Ishikawa (cell line): ENCODE measurements around the gene AP3D1.

ENCODE experiments used
- CEBPB ChIP-seq: IDR thresholded peaks from 2 replicates; pipeline ENCODE4 v1.6.1; 2012
- CREB1 ChIP-seq: IDR thresholded peaks from 2 replicates; pipeline ENCODE4 v1.6.1; 2012; ENCODE audit warnings: low read depth
- EGR1 ChIP-seq: IDR thresholded peaks from 2 replicates; pipeline ENCODE4 v1.6.1; 2012
- EP300 ChIP-seq: IDR thresholded peaks from 2 replicates; pipeline ENCODE4 v1.6.1; 2012; ENCODE audit warnings: borderline replicate concordance
- FOXM1 ChIP-seq: IDR thresholded peaks from 2 replicates; pipeline ENCODE4 v1.6.1; 2012; ENCODE audit warnings: low read depth, borderline replicate concordance
- MAX ChIP-seq: IDR thresholded peaks from 2 replicates; pipeline ENCODE4 v1.6.1; 2012
- NFIC ChIP-seq: IDR thresholded peaks from 2 replicates; pipeline ENCODE4 v1.6.1; 2012
- RAD21 ChIP-seq: IDR thresholded peaks from 2 replicates; pipeline ENCODE4 v1.6.1; 2012; ENCODE audit warnings: low read depth
- REST ChIP-seq: IDR thresholded peaks from 2 replicates; pipeline ENCODE4 v1.6.1; 2012; ENCODE audit warnings: low read depth, mild to moderate bottlenecking
- TAF1 ChIP-seq: IDR thresholded peaks from 2 replicates; pipeline ENCODE4 v1.6.1; 2012; ENCODE audit warnings: low read depth, mild to moderate bottlenecking
- TCF12 ChIP-seq: IDR thresholded peaks from 2 replicates; pipeline ENCODE4 v1.6.1; 2012; ENCODE audit warnings: low read depth
- TEAD4 ChIP-seq: IDR thresholded peaks from 2 replicates; pipeline ENCODE4 v1.6.1; 2012
- USF1 ChIP-seq: IDR thresholded peaks from 2 replicates; pipeline ENCODE4 v1.6.1; 2012
- YY1 ChIP-seq: IDR thresholded peaks from 2 replicates; pipeline ENCODE4 v1.6.1; 2012; ENCODE audit warnings: low read depth
- ZBTB7A ChIP-seq: IDR thresholded peaks from 2 replicates; pipeline ENCODE4 v1.6.1; 2012; ENCODE audit warnings: low read depth

The AP3D1 gene

DNA sequence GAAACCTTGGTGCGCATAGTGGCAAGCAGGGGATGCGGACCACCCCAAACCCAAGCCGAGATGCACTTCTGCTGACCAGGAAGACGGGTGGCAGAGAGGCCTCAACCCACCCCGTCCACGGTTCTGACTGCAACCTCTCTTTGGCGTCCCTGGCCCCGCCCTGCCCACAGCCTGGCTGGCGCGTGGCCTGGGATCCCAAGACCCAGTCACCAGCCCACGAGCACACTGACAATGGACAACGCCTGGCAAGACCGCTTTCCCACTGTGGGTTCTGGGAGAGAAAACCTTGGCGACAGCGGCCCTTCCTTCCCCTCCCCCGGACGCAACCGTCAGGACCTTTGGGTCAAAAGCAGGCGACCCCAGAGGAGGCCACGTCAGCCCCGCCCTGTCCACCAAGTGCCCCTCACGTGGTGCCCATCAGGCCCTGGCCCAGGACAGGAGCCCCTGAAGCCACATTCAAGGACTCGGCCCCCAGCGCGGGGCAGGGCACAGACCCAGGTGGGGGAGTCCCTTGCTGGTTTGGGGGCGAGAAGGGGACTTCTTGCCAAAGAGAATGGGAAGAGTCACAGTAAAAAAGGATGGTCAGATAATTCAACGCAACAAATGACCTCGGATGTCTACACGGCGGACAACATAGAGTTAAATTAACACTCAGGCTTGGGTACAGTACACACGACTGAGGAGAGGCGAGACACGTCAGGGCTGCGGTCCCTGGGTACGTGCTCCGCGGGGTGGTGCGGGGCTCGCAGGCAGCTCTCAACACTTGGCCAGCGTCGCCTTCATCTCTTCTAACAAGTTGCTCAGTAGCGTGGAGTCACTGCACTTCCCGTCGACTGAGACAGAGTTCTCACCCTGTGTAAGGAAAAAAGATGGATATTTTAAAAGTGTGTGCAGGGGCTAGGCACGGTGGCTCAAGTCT is 49.7 kb downstream of the AP3D1 start:
- TF ChIP-seq REST, result no peak
- no peak for TF ChIP-seq MAX
- TF ChIP-seq TEAD4, result no peak
- TF ChIP-seq FOXM1, result no peak
- TF ChIP-seq NFIC, result no peak
- TF ChIP-seq USF1, result no peak
- TF ChIP-seq ZBTB7A, result no peak
- TF ChIP-seq EP300, result no peak
- TF ChIP-seq EGR1, result no peak

DNA sequence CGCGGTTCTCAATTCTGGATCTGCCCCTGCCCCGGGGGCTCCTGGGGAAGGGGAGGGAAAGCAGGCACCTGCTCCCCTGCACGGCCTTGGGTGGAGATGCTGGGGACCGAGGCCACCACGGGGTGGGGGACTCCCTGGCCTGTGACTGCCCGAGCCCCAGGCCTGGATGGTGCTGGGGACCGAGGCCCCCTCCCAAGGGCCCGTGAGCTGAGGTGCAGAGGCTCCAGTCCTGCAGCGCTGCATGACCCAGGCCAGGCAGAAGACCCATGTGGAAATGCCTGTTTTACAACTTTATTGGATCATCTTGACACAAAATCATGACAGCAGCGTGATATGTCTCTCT is 50.7 kb downstream of the AP3D1 start:
- TF ChIP-seq CEBPB (no peak), FOXM1 (no peak), EP300 (no peak)

DNA sequence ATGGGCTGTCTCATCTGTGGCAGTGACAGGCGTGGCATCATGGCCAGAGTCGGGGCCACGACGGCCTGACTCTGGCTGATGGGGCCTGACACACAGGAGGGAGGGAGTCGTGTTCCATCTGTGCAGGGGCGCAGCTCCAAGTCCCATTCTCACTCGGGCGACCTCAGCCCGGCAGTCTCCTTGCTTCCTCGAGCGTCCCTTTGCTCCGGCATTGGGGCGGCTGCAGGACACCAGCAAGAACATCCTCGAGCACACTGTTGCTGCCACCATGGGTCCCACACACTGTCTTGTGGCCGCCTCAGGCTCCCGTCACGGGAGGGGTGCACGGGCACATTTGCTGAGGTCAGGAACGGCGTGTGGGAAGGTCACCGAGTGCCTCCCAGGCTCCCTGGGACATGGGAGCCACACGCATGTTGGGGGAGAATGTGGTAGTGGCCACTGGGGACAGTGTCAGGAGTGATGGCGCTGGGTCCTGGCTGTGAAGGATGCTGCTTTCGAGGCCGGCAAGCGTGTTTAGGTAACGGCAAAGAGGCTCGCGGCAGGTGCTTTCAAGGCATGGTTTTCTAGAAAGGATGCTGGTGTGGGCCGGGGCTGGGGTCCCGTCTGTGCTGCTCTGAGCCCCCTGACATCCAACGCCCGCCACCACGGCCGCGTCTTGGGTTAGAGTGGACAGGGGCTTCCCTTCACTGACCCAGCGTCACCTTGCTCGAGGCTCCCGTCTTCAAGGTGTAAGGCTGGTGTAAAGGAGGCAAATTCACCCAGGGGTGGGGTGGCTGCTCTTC is 51.2 kb downstream of the AP3D1 start:
- TF ChIP-seq TEAD4 (no peak), FOXM1 (no peak), YY1 (no peak)

DNA sequence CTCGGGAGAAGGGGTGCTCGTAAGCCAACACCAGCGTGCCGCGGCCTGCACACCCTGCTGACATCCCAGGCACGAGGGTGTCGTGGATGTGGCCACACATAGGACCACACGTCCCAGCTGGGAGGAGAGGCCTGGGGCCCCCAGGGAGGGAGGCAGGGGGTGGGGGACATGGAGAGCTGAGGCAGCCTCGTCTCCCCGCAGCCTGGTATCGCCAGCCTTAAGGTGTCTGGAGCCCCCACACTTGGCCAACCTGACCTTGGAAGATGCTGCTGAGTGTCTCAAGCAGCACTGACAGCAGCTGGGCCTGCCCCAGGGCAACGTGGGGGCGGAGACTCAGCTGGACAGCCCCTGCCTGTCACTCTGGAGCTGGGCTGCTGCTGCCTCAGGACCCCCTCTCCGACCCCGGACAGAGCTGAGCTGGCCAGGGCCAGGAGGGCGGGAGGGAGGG is 52.3 kb downstream of the AP3D1 start:
- TF ChIP-seq NFIC, result no peak
- TF ChIP-seq RAD21, result no peak
- TF ChIP-seq CREB1, result no peak
- TF ChIP-seq TAF1, result no peak
- no peak for TF ChIP-seq YY1
- TF ChIP-seq MAX, result no peak
- no peak for TF ChIP-seq TEAD4
- no peak for TF ChIP-seq USF1
- TF ChIP-seq EP300, result no peak
- no peak for TF ChIP-seq CEBPB
- no peak for TF ChIP-seq EGR1

GRCh38 chr19:2097886-2098327 is 53.5 kb downstream of the AP3D1 start:
- TF ChIP-seq FOXM1, result no peak
- TF ChIP-seq YY1, result no peak
- TF ChIP-seq MAX, result no peak
- TF ChIP-seq EGR1, result no peak
- no peak for TF ChIP-seq TAF1
- no peak for TF ChIP-seq ZBTB7A
- no peak for TF ChIP-seq NFIC
- TF ChIP-seq USF1, result no peak
- no peak for TF ChIP-seq TEAD4

DNA sequence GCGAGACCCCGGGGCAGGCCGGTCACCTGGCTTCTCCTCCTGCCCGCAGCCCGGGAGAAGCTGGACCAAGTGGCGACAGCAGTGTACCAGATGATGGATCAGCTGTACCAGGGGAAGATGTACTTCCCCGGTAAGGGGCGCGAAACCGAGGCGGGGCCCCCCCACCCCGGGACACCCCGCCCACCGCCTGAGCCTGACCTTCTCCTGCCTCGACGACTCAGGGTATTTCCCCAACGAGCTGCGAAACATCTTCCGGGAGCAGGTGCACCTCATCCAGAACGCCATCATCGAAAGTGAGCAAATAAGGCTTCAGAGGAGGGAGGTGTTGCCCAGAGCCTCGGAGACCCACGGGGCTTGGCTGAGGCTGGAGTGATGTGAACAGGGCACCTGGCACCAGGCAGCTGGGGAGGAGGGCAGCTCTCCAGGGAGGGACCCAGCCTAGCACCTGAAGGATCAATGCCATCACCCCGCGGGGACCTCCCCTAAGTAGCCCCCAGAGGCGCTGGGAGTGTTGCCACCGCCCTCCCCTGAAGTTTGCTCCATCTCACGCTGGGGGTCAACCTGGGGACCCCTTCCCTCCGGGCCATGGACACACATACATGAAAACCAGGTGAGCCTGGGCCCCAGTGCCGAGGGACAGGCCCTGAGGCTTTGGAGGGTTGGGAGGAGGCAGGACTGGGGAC is 54.0 kb downstream of the AP3D1 start:
- TF ChIP-seq TCF12 (no peak), CREB1 (no peak), MAX (no peak), USF1 (no peak), YY1 (no peak), NFIC (no peak), REST (no peak), TAF1 (no peak), RAD21 (no peak), EGR1 (no peak; the same call in 1 of the 2 replicates), EP300 (no peak)
